RWPE2 (cell line): ENCODE results near the gene RAD21L1.

Experiments
- ATAC-seq: fragments of 200-7000 bp; cut with Tn5 transposase; 3 replicates; pipeline ENCODE4 v1.9.1; 2021; ENCODE audit warnings: low read depth
- DNase-seq: peaks from one replicate; pipeline ENCODE4 v3.0.0-alpha.2; 2020; ENCODE audit warnings: low spot score
- H3K27ac ChIP-seq: fragments of 450-650 bp; 2 replicates; pipeline ENCODE4 v1.5.1; 2017; ENCODE audit warnings: mild to moderate bottlenecking; ENCODE audit not compliant: poor library complexity, severe bottlenecking
- H3K27me3 ChIP-seq: fragments of 250-450 bp; sonication (Bioruptor Pico); 2 replicates; pipeline ENCODE4 v1.5.1; 2021; ENCODE audit warnings: mild to moderate bottlenecking, moderate library complexity; ENCODE audit not compliant: insufficient read depth, poor library complexity, severe bottlenecking
- H3K36me3 ChIP-seq: fragments of 250-450 bp; sonication (Bioruptor Pico); 2 replicates; pipeline ENCODE4 v1.5.1; 2020; ENCODE audit warnings: low read depth, mild to moderate bottlenecking, moderate library complexity
- H3K4me1 ChIP-seq: fragments of 250-450 bp; sonication (Bioruptor Pico); 2 replicates; pipeline ENCODE4 v1.5.1; 2021; ENCODE audit warnings: mild to moderate bottlenecking, moderate library complexity; ENCODE audit not compliant: insufficient read depth, poor library complexity, severe bottlenecking
- H3K4me3 ChIP-seq: fragments of 250-450 bp; sonication (Bioruptor Pico); 2 replicates; pipeline ENCODE4 v1.5.1; 2021; ENCODE audit warnings: mild to moderate bottlenecking, moderate library complexity; ENCODE audit not compliant: severe bottlenecking
- H3K9me3 ChIP-seq: fragments of 250-450 bp; sonication (Bioruptor Pico); 2 replicates; pipeline ENCODE4 v1.5.1; 2021; ENCODE audit warnings: mild to moderate bottlenecking, moderate library complexity; ENCODE audit not compliant: severe bottlenecking
- TF ChIP-seq, protein P1 (sequence below): fragments of 450-650 bp; IDR thresholded peaks from one replicate; pipeline ENCODE4 v1.5.1; 2017; ENCODE audit warnings: mild to moderate bottlenecking, moderate library complexity; ENCODE audit not compliant: poor library complexity, severe bottlenecking

The RAD21L1 gene

GRCh38 chr20:1299522-1299921 lies 73.7 kb downstream of the RAD21L1 start:
- TF ChIP-seq, protein P1, sequence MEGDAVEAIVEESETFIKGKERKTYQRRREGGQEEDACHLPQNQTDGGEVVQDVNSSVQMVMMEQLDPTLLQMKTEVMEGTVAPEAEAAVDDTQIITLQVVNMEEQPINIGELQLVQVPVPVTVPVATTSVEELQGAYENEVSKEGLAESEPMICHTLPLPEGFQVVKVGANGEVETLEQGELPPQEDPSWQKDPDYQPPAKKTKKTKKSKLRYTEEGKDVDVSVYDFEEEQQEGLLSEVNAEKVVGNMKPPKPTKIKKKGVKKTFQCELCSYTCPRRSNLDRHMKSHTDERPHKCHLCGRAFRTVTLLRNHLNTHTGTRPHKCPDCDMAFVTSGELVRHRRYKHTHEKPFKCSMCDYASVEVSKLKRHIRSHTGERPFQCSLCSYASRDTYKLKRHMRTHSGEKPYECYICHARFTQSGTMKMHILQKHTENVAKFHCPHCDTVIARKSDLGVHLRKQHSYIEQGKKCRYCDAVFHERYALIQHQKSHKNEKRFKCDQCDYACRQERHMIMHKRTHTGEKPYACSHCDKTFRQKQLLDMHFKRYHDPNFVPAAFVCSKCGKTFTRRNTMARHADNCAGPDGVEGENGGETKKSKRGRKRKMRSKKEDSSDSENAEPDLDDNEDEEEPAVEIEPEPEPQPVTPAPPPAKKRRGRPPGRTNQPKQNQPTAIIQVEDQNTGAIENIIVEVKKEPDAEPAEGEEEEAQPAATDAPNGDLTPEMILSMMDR = no peak
- Histone ChIP-seq H3K4me3 (no peak overlapping the region), H3K27ac (no peak overlapping the region), H3K4me1 (peaks cover 8% of the 10 kb centered on the region), H3K9me3 (no peaks in the 10 kb centered on the region), H3K36me3 (no peaks in the 10 kb centered on the region), H3K27me3 (no peaks in the 10 kb centered on the region)
- peak; percentile 34; the same call in 1 of the 3 replicates for ATAC-seq
- no peak for DNase-seq

DNA sequence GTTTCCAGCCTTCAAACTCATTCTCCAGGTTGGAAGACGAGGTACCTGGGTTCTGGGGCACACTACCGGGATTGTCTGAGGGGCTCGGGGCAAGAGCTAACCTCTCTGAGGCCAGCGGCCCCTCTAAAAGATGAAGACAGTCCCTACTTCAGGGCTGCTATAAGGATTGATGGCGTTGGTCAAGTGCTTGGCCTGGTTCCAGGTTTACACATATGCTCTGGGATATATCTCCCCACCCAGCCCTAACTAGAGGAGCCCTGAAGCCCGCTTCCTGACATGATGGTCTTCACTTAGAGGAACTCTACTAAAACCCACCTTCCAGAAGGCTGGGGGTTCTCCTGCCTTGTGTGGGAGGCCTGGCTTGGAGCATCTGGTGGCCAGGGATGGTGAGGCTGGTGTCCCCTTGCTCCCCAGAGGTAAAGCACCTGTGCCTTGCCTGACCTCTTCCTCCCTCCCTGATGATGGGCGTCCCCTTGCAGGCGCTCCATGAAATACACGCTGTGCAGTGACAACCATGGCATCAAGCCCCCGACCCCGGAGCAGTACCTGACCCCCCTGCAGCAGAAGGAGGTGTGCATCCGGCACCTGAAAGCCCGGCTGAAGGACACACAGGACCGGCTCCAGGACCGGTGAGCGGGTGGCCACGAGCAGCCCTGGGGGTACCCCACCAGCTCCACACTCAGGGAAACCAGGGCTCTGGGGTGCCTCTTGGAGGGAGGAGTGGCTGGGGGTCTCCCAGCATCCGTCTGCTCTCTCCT lies 74.4 kb downstream of the RAD21L1 start:
- Histone ChIP-seq H3K27ac (peak overlapping the region; percentile 16), H3K36me3 (no peaks in the 10 kb centered on the region), H3K9me3 (no peaks in the 10 kb centered on the region), H3K4me3 (no peak overlapping the region), H3K27me3 (no peaks in the 10 kb centered on the region), H3K4me1 (peaks cover 8% of the 10 kb centered on the region)
- no peak for DNase-seq
- TF ChIP-seq, protein P1 = no peak
- ATAC-seq = no peak; the same call in 2 of the 3 replicates

DNA sequence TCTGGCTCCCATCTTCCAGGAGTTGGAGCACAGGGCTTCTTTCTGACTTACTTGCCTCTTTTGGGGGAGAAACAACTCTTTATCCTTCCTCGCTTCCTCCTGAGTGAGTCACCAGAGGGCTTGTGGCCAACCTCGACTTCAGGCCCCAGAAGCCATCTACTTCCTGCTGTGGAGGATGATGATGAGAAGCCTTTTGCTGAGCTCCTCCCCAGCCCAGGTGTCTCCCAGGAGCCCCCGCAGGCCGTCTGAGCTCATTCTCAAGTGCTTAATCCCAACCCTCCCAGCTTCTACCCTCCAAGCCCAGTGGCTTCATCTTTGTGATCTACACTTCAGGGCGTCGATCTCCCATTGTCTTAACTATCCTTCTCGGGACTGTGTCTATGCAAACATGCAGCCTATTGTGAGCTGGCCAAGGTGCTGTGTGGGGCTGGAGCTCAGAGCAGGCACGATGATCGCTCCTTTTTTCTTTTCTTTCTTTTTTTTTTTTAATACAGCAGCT lies 75.2 kb downstream of the RAD21L1 start:
- TF ChIP-seq, protein P1 = no peak
- no peaks in the 10 kb centered on the region for H3K36me3 ChIP-seq
- peaks cover 8% of the 10 kb centered on the region for H3K4me1 ChIP-seq
- no peaks in the 10 kb centered on the region for H3K27me3 ChIP-seq
- no peaks in the 10 kb centered on the region for H3K9me3 ChIP-seq
- H3K4me3 ChIP-seq = no peak overlapping the region
- ATAC-seq = peak; percentile 57; the same call in 2 of the 3 replicates
- peak overlapping the region; percentile 16 for H3K27ac ChIP-seq
- DNase-seq = no peak

DNA sequence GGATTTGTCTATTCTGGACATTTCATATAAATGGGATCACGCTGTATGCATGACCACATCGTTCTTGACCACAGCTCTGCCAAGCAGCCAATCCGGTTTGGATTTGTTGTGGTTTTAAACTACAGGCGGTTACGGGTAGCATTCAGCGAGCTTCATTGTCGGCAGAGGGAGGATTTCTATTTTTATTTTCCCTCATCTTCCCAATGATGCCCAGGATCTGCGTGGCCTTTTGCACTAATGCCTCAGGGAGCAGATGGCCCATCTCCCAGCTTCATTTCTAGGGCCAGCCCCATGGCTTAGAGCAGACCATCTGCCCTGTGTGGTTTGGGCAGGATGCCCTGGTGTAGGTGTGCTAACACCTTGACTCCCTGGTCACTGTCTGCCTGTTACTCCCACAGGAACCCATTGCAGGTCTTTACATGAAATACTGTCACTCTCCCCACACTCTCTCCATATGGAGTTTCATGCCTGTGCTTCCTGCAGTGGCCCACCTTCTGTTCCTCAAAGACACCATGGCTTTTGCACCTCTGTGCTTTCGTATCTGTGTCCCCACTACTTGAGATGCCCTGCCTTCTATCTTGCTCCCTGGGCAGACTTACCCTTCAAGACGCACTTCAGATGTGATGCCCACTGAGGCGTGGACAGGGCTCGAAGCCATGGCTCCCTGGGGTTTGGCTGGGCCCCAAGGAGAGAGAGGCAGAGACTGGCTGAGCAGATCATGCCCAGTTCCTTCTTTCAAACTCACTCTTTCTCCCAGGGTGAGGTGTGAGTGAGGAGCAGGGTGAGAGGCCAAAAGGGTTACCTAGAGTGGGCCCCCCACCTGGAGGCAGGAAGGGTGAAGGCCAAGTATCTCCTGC lies 77.1 kb downstream of the RAD21L1 start:
- DNase-seq (no peak), ATAC-seq (no peak)
- Histone ChIP-seq H3K4me3 (no peak overlapping the region), H3K9me3 (no peaks in the 10 kb centered on the region), H3K36me3 (no peaks in the 10 kb centered on the region), H3K27ac (no peak overlapping the region), H3K27me3 (no peaks in the 10 kb centered on the region), H3K4me1 (peaks cover 8% of the 10 kb centered on the region)
- TF ChIP-seq, protein P1 = no peak
